Hematopoietic multipotent progenitor cell treated with erythropoietin and hydrocortisone succinate and interleukin-3 and kit ligand, for 17 days (in vitro differentiated cells): ENCODE data around the gene FCRL6.

Source experiments
- DNase-seq: peaks from one replicate; pipeline ENCODE4 v3.0.0-alpha.2; 2015; ENCODE audit warnings: low spot score

The FCRL6 gene

DNA sequence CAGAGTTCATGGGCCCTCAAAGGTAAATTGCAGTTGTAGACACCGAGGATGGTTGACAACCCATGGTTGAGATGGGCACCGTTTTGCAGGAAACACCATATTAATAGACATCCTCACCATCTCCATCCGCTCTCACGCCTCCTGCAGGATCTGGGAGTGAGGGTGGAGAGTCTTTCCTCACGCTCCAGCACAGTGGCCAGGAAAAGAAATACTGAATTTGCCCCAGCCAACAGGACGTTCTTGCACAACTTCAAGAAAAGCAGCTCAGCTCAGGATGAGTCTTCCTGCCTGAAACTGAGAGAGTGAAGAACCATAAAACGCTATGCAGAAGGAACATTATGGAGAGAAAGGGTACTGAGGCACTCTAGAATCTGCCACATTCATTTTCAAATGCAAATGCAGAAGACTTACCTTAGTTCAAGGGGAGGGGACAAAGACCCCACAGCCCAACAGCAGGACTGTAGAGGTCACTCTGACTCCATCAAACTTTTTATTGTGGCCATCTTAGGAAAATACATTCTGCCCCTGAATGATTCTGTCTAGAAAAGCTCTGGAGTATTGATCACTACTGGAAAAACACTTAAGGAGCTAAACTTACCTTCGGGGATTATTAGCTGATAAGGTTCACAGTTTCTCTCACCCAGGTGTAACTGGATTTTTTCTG lies 33.8 kb downstream of the FCRL6 start:
- no peak for DNase-seq

- no peak for DNase-seq
Observed at GRCh38 chr1:159838715-159839114, 36.6 kb downstream of the FCRL6 start.

GRCh38 chr1:159839116-159839849 lies 37.1 kb downstream of the FCRL6 start:
- DNase-seq = no peak

DNA sequence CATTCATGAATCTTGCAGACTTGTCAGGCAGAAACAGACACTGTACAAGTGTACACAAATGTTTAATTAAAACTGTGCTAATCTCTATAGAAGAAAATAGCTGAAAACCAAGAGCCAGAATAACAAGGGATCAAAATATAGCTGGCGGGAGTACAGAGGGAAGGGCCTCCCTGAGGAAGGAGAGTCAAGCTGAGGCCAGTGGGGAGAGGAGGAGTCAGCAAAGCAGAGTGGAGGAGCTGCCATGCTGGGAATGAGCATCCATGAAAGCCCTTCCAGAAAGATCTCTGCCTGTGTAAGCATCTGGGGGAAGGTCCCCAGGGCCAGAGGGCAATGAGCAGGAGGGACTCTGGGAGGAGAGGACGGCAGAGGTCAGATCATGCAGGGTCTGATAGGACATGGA lies 39.6 kb downstream of the FCRL6 start:
- DNase-seq = no peak

GRCh38 chr1:159843459-159843858 lies 41.3 kb downstream of the FCRL6 start:
- no peak for DNase-seq

- DNase-seq = no peak
Observed at GRCh38 chr1:159845751-159846629, 43.8 kb downstream of the FCRL6 start.

- DNase-seq = no peak
Observed at GRCh38 chr1:159847231-159847630, 45.1 kb downstream of the FCRL6 start.

DNA sequence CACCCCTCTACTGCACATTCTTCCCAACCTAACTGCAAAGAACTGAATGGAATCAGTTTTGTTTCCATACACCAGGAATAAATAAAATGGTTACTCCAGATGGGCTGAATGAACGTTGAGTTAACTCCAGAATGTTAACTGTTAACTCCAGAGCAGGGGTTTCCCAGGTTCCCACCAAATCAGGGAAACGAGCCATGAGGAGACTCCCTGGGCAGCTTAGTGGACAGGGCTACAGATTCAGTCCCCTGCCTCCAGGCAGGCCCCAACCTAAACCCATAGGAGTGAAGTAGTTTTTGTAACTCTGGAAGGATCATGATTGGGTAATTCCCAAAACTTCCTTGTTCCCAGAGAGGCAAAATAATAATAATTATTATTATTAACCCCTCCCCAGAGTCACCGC lies 46.2 kb downstream of the FCRL6 start:
- no peak for DNase-seq

GRCh38 chr1:159849626-159850366 lies 47.6 kb downstream of the FCRL6 start:
- DNase-seq = no peak

- no peak for DNase-seq
Observed at GRCh38 chr1:159851407-159851806, 49.2 kb downstream of the FCRL6 start.

DNA sequence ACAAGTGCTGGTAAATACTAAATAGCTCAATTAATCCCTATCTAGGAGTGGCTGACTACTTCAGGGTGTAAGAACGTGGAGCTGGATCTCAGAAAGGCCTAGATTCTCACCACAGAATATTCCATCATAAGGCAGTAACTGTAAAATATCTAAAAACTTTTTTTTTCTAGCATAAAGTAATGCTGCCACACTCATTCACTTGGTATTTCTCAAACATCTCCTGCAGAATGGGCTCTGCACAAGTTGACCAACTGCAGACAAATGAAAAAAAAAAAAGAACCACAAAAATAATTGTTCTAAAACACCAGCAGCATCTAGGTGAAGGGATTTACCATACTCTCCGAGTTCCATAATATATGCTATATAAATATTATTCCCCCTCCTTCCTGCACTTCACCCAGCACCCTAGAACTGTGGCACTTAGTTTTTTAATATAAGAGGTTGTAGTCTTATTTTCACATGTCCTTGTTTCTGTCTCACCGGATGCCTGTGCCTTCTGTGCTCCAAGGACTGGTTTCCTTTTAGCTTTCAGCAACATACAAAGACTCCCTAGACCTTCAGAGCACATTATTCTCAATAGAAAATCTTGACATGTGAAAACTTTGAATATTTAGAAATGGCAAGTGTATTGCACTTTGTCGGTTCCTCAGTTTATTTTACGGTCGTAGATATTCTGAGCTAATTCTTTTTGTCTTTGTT lies 51.4 kb downstream of the FCRL6 start:
- no peak for DNase-seq

GRCh38 chr1:159854116-159854692 lies 52.0 kb downstream of the FCRL6 start:
- DNase-seq = no peak

DNA sequence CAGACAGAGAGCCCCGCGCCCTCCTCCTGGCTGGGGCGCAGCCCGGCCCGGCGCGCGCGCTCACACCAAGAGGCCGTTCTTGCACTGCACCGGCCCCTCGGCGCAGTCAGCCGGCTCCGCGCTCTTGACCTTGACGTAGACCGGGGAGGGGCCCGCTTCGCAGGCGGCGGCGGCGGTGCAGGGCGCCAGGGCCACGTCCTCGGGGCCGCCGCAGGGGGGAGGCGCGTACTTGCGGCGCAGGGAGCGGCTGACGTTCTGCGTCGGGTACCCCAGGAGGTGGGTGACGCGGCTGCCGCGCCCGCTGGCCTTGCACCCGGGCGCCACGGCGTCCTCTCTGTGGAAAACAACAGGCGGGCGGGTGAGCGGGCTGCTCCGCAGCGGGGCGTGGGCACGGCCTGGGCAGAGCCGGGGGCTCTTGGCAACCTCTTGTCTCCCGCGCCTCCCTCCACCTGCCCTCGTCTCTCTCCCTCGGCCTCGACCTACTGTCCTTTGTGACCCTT lies 52.6 kb downstream of the FCRL6 start:
- no peak for DNase-seq

GRCh38 chr1:159855709-159856108 lies 53.5 kb downstream of the FCRL6 start:
- DNase-seq = no peak

GRCh38 chr1:159856576-159856975 lies 54.4 kb downstream of the FCRL6 start:
- no peak for DNase-seq

DNA sequence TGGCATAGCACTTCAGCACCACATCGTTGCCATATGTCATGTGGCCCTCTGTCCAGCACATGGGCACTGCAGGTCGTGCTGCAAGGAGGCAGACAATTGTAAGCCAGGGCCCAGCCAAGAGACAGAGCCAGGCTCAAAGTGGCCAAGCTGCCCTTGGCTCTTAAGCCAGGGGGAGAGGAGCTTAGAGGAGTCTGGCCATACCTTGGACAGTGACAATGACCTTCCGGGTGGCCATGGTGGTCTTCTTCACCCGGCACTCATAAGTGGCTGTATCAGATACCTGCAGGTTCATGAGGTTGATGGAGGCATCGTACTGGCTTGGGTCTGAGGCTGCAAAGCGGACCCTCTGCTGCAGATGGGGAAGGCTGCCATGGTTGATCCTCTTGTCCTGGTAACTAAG lies 55.7 kb downstream of the FCRL6 start:
- DNase-seq = no peak

DNA sequence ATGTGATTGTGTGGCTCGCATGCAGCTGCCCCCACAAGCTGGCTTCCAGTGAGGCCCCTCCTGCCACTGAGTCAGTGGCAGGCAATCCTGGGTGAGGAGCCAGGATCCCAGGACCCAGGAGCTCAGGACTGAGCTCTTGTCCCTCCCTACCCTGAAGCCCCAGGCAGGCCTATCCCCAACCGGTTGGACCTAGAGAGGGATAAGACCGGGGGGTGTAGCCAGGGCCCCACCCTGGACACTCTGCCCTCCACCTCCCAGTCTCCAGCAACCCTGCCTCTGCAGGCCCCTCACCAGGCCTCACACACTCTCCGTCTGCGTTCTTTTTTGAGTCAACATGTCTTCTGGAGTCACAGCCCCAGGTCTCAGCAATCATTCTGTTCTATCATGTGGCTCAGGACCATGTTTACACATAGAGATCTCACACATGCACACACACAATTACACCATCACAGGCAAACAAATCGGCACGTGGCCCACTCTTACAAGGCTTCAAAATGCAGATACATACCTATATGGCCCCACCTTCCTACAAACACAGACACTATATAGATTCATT lies 57.7 kb downstream of the FCRL6 start:
- no peak for DNase-seq

DNA sequence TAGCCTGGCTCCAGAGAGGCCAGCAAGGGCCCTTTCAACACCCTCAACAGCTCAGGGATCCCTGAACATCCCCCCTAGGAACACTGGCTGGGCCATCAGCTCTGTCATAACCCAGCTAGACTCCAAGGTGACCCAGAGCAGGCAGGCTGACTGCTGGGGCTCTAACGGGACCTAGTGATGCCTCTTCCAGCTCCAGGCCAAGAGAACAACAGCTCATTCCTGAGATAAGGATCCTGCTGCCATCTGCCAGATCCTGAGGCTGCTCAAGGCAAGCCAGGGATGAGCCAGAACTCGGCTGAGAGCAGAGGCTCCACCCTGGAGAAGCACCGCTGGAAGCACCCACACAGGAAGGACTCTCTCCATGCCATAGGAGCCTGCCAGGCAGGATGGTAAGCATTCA lies 58.3 kb downstream of the FCRL6 start:
- no peak for DNase-seq

DNA sequence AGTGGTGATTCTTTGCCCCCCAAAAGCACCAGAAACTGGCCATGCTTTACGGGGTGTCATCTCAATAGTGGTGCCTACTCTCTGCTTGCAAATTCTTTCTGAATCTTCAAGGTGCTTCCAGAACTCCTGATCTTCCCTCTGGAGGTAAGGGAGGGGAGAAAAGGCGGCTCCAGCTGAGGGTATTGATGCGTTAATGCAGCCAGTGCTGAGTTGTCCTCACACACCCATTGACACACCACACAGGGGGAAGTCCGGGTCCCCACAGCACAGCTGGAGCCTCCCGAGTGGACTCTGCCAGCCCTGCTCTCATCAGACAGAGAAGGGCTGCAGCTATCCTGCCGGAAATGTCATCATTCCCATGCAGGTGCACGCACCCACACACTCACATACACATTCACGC lies 59.1 kb downstream of the FCRL6 start:
- no peak for DNase-seq

GRCh38 chr1:159862031-159862430 lies 59.9 kb downstream of the FCRL6 start:
- DNase-seq = no peak

GRCh38 chr1:159862557-159862956 lies 60.4 kb downstream of the FCRL6 start, which contains the start of gene VSIG8:
Gene VSIG8, minus strand, starts transcription at chr1:159862657. Its CDS starts 136 bp downstream, at chr1:159862521.
- DNase-seq = no peak
